HG03457 (cell line): Measurements from ENCODE around the gene BHLHE41.
A peak's percentile ranks its signal among the peaks of the same experiment; 100 is the strongest.

ENCODE experiments used
- ATAC-seq: cut with Tn5 transposase; IDR thresholded peaks from one replicate; pipeline ENCODE4 v1.9.1; 2021; ENCODE audit warnings: moderate number of reproducible peaks; ENCODE audit not compliant: unreplicated experiment

Gene BHLHE41

GRCh38 chr12:26116829-26117715 lies 7.8 kb downstream of the BHLHE41 start:
- no peak for ATAC-seq

DNA sequence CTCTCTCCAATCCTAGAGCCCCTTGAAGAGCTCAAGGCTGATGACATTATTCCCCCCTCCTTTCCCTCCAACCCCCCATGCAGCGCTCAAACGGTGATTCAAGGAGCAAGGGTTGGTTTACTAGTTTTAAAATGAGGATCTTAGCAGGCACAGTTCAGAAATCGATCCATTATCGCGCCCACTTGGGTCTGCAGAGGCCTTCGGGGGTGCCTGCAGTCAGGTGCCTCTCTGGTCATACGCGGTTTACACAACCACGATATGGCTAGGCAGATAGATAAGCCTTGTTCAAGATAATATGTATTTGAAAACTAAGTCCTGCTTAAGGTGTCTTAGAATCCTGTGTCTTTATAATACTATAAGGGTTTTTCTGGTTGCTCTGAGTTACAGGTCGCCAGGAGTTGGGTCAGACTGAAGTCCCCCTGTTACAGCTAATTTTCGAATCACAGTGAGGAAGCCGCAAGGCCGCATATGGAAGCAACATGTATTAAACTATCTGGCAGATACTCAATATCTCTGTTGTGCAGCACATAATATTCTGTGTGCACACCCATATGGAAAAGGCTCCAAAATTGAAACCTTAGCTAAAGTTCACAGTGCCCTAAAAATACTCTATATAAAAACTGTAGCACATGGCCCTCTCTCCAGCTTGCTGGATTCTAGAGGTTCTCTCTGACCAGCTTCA lies 10.0 kb downstream of the BHLHE41 start:
- ATAC-seq = no peak

DNA sequence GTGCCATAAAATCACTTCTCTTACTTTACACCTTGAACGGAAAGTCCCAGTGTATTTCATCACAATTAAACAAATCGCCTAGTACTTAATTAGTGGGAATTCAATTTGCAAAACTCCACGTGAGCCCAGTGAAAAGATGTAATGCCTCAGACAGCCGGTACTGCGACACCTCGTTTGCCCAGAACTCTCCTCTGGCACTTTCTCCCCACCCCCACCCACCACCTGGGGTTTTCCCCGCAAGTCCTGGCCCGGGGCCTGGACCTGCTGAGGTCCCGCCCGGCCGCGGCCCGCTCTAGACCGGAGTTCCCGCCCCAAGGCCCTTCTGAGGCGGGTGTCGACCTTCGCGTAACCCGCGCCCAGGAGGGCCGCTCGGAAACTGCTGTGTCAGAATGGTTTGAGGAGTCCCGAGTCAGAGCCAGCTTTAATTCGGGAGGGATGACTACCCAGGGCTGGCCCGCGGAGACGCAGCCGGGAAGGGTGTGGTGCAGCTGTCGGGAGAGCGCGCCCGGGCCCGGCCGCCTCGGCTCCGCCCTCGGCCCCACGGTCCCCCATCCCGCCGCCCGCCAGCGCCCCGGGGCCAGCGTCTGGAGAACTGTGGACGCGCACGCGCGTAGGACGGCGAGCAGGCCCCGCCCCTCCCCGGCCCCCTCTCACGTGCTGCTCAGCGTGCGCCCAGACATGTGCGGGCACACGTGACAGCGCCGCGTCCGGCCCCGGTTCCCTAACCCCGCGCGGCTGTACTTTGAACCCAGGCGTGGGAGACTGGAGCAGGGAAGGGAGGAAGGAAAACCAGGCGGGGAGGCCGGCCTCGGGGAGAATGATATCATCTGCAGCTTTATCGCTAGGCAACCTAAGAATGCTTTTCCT lies 10.8 kb downstream of the BHLHE41 start:
- peak; percentile 63 for ATAC-seq

GRCh38 chr12:26113181-26113654 lies 11.6 kb downstream of the BHLHE41 start:
- ATAC-seq = no peak

- ATAC-seq = no peak
These were observed 12.1 kb downstream of the BHLHE41 start for GRCh38 chr12:26112703-26113147.

DNA sequence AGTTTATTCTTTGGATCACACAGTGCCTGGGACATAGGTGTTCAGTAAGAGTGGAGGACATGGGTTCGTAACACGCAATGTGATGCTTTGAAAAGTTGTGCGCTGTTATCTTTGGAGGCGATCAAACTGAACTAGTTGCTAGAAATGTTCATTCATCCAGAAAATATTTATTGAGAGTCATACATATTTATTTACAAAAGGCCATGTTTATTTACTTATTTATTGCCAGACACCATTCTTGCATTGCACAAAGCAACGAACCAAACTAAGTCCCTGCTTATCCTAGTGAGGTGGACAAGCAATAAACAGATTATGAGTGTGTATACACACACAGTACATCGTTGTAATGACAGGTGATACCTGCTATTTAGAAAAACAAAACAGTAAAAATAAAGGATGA lies 12.6 kb downstream of the BHLHE41 start:
- no peak for ATAC-seq

GRCh38 chr12:26109343-26109881 lies 15.4 kb downstream of the BHLHE41 start:
- no peak for ATAC-seq

- no peak for ATAC-seq
These were observed 15.9 kb downstream of the BHLHE41 start for GRCh38 chr12:26108915-26109314.

DNA sequence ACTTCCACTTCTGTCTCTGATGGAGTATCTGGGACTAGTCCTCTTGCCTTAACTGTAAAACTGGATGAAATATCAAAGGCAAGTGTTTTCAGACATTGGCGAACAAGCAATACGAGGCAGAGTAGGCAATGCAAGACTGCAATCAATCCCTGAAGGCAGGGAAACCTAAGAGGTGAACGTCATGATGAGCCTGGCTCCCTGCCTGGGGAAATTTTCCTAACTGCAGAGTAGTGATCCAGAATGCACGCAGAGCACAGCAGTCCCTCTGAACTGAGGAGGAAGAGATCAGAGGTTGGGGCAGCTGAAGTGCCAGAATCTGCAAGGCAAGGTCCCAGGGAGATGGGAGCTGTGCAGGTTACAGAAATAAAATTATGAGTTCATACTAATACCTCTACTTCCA lies 18.5 kb downstream of the BHLHE41 start:
- ATAC-seq = no peak

DNA sequence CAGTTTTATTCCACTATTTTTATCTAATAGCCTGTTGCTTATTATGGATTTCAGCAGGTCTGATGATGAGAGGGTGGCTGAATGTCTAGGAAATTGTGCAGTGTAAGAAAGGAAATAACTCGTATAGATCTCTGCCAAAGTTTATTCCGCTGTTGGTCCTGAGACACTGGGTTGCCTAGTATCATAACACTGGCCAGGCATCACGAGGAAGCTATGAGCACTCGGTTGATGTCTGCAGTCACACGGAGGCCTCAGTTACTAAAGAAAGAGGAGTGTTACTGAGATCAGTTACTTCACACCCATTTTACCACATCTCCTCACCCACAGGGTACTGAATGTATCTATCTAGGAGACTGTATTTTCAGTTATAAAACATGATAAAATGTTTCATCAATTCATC lies 21.9 kb downstream of the BHLHE41 start:
- no peak for ATAC-seq

DNA sequence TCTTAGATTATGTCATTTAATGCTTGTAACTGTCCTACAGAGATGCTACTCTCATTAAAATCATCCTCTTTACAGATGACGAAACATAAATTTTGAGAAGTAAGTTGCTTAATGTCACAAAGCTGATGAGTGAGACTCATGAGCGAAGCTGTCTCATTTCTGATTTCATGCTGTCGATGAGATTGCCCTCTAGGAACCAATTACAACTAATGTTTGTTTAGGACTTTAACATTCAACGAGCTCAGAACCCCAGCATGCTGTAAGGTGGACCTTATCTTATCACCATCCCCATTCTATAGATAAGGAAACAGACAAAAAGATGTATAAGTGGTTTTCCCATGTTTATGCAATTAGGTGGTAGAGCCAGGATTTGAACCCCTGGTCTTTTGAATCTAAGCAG lies 23.1 kb downstream of the BHLHE41 start:
- no peak for ATAC-seq

DNA sequence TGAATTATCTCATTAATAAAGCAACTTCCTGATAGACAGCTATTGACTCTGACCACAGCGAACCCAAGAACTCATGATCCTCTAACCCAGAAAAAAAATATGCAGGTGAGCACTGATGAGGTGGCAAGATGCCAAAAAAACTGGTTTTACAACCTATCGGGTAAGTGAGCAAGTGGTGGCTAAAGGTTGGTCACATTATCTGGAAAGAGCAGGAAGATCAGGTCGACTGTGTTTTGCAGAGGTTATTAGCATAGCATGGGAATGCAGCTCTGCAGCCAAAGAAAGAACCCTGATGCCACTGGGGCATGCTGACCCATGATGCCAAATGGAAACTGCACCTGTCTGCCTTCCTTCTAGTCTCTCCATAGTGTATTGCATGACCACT lies 23.5 kb downstream of the BHLHE41 start:
- no peak for ATAC-seq

DNA sequence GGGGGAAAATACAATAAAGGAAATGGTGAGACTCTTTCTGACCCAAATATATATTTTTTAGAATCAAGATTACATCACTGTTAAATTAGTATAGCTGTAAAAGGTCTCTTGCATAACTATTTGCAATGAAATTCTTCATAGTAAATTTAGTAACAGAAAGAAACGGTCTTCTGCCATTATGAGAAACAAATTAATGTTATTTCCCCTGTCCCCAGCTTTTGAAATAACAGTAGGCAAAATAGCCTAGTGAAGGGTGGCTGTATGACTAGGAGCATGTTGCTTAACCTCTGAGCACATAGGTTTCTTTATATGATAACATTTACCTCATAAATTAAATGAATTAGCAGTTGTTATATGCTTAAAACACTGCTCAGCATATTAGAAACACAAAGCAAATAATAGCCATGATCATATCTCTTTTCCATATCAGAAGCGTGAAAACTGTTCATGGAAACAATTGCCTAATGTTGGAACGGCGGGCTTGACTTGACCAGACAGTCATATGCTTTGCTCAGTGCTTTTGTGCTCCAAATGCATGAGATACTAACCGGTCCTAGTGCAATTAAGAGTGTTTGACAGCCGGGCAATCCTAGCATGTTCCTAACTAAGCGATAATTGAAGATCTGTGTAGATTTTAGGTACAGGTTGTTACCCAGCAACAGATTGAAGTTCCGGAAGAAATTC lies 24.0 kb downstream of the BHLHE41 start:
- ATAC-seq = no peak

- peak; percentile 59 for ATAC-seq
These were observed 27.6 kb downstream of the BHLHE41 start for GRCh38 chr12:26097046-26097878.

DNA sequence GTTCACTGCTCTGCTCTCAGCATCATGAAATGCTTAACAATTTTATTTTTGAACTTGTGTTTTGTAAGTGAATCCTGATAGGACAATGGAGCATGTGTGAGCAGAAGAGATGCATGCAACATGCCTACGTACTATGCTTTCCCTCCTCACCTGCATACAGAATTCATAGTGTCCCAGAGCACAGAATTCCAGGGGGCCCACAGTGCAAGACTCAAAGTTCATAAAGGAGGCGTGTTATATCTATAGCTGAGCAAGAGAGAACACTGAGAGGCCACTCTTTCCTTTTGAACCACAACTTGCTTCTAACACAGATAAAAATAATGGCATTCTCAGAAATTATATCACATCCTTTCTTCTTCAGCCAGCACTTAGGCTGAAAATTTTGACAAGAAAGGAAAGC lies 28.8 kb downstream of the BHLHE41 start:
- ATAC-seq = no peak

GRCh38 chr12:26095186-26095585 lies 29.7 kb downstream of the BHLHE41 start:
- no peak for ATAC-seq

DNA sequence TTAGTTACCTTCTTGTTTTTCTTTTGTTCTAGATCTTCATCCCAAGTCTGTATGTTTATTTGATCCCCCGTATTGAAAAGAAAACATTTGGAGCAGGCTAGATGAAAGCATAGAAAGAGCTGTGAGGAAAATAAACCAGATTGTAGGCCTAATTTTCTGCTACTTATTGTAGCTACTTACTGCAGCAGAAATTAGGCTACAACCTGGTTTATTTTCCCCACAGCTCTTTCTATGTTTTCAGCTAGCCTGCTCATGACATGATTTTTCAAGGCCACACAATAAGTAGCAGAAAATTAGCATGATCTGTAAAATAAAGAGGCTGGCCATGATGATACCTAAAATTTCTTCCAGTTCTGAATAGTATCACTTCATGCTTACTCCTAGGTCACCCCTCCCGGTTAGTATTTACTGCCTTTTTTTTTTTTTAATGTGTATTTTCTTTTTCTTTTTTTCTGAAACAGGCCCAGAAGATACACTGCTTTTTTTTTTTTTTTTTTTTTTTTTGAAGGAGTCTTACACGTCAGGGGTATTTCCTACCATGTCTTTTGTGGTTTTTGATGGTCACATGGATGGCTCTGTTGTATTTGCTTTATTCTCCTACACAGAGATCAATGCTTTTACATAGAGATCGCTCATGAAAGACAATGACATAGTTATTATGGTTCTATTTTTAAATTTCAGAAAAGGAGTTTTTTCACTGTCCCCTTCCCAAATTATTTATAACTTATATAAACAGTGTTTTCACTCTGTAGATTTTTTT lies 32.3 kb downstream of the BHLHE41 start:
- no peak for ATAC-seq

GRCh38 chr12:26091822-26092221 lies 33.0 kb downstream of the BHLHE41 start:
- no peak for ATAC-seq
